ENCODE results near the gene LZTR1.
"Not testable (repeated sequence)": the region's sequence is repeated elsewhere in the genome, so short reads cannot be mapped to it uniquely, and the experiment has no call there.

LZTR1 gene

GRCh38 chr22:20940904-20941385, 41.2 kb upstream of the LZTR1 start:
- no peak overlapping the region for H3K27ac ChIP-seq
- TF ChIP-seq CTCF (conservative IDR thresholded peaks at IDR 0.05): no peak

GRCh38 chr22:20942203-20942902, 39.7 kb upstream of the LZTR1 start:
- not testable (repeated sequence) for H3K27ac ChIP-seq

GRCh38 chr22:20943104-20943933, 38.8 kb upstream of the LZTR1 start:
- TF ChIP-seq CTCF (conservative IDR thresholded peaks at IDR 0.05): no peak
- no peak overlapping the region for H3K27ac ChIP-seq

- H3K27ac ChIP-seq: no peak overlapping the region
- no peak for TF ChIP-seq CTCF (conservative IDR thresholded peaks at IDR 0.05)
These were observed 38.1 kb upstream of the LZTR1 start for GRCh38 chr22:20944042-20944441.

DNA sequence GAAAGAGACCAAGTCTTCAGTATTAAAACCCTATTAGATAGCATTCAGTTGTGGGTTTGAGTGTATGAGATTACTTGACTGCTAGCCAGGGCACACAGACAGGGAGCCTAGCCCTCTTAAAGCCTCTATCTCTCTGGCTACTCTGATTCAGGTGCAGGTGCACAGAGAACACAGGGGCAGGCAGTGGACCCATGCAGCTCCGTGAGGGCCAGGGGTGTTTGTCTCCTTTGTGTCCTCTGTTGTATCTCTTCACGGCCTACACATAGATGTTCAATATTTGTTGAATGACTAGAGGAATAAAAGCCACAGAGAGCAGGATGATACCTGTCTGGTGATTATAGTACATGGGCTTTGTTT, 36.5 kb upstream of the LZTR1 start:
- H3K27ac ChIP-seq: no peak overlapping the region
- TF ChIP-seq CTCF (conservative IDR thresholded peaks at IDR 0.05): no peak

DNA sequence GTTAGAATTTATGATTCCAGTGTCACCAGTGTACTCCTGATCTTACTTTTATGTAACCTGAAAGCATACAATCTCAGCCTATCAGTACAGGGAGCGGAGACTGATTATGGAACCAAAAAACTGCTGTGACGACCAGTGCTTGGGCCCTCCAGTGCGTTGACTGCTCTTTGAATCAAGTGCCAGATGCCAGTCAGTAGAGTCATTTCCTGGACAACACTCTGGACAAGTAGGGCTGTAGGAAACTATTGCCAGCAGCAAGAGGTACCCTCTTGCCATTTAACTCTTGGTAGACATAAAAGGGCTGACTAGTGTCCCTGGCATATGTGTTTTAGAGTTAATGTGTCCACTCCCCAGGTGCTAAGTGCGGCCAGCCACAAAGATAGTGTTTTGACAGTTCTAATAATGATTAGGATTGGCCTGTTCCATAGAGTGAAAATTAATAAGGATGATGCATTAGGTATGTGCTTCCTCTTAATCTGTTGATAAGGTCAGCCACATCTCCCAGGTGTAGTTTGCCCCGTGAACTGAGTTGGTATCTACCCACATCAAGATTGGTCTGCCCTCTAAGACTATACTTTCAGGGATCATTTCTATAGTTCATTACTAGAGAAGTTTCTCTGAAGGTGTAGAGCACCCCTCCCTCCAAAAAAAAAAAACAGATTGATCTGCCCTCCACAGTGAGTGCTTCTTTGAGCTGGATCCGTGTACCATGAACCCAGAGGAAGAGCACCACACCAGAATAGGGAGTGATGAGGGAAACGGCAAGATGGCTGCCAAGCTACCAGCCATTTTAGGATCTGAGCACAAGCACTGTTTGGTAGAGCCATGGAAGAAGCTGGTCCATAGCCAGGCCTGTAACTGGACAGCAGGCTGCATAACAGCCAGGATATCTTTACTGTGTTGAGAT, 35.8 kb upstream of the LZTR1 start:
- TF ChIP-seq CTCF (conservative IDR thresholded peaks at IDR 0.05): no peak
- no peak overlapping the region for H3K27ac ChIP-seq

DNA sequence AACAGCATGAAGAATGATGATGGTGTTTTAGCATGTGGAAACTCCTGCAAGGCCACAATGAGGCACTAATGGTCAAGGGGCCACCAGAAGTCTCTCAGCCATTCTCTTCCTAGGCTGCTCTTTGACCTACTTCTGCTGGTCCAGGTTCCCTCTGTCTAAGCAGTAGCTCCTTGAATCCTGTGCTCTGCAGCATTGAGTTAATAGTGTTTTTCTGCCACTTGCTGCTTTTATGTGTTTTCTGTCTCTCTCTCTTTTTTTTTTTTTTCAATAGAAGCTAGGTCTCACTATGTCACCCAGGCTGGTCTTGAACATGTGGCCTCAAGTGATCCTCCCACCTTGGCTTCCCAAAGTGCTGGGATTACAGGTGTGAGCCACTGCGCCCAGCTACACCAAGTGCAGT, 35.1 kb upstream of the LZTR1 start:
- no peak overlapping the region for H3K27ac ChIP-seq
- no peak for TF ChIP-seq CTCF (conservative IDR thresholded peaks at IDR 0.05)

Data from VCaP (cell line).